ENCODE data around the gene ZSCAN31.

DNA sequence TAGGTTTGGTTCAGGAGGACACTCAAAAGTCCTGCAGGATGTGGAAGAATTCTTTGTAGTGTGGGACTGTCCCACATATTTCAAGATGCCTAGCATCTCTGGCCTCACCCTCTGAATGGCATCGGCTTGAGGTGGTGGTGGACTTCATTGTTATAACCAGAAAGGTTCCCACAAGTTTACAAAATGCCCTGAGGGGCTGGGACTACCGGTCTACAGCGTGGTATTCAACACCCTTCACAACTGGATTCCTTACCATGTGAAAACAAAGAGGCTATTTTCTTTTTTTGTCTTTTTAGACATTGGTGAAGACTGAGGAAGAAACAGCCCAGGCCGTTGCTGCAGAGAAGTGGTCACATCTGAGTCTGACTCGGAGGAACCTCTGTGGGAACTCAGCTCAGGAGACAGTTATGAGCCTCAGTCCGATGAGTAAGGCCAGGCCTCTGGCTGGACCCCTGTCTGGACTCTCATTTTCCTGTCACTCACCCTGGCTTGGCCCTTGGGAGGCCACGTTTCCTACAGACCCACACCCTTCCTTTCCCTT, 39.4 kb downstream of the ZSCAN31 start:
- TF ChIP-seq, protein P1, sequence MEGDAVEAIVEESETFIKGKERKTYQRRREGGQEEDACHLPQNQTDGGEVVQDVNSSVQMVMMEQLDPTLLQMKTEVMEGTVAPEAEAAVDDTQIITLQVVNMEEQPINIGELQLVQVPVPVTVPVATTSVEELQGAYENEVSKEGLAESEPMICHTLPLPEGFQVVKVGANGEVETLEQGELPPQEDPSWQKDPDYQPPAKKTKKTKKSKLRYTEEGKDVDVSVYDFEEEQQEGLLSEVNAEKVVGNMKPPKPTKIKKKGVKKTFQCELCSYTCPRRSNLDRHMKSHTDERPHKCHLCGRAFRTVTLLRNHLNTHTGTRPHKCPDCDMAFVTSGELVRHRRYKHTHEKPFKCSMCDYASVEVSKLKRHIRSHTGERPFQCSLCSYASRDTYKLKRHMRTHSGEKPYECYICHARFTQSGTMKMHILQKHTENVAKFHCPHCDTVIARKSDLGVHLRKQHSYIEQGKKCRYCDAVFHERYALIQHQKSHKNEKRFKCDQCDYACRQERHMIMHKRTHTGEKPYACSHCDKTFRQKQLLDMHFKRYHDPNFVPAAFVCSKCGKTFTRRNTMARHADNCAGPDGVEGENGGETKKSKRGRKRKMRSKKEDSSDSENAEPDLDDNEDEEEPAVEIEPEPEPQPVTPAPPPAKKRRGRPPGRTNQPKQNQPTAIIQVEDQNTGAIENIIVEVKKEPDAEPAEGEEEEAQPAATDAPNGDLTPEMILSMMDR (IDR thresholded peaks at IDR 0.05): no peak
- no peak for TF ChIP-seq POLR2A (IDR thresholded peaks at IDR 0.05)

All from ovary (tissue), 3 donors.